Measurements from ENCODE around the gene ARID5A.

DNA sequence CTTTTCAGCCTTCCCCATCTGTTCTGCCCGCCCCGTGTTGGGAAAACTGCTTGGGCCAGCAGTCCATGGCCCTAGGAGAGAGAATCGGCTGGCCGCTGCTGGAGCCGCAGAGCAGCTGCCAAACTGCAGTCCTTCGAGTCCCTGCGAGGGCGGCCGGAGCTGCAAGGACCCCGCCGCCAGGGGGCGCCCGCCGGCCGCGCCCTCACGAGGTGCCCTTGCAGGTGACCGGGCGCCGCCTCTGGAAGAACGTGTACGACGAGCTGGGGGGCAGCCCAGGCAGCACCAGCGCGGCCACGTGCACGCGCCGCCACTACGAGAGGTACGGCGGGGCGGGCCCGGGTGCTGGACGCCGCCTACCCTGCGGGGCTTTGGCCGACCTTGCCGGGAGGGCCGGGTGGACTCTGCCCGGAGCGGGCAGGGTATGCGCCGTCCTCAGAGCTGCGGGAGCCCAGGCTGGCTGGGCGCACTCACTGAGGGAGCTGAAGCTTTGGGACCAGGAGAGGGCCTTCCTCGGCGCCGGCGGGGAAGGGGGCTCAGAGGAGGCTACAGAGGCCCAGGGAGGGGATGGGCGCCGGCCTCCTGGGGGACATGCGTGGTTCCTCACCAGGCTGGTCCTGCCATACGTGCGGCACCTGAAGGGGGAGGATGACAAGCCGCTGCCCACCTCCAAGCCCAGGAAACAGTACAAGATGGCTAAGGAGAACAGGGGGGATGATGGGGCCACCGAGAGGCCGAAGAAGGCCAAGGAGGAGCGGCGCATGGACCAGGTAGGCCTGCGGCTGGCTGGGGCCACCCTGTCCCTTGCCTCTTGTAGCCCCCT is 13.6 kb downstream of the ARID5A start:
- TF ChIP-seq CTCF (conservative IDR thresholded peaks at IDR 0.05; ENCODE audit: low read length) (no peak), EZH2phosphoT487 (IDR thresholded peaks at IDR 0.05; ENCODE audit: borderline replicate concordance) (no peak)
